B cell (primary cell): ENCODE results near the gene SNX10. TPM values are rescaled to one million over a fixed set of nuclear protein-coding genes. Genes with fewer than 3 reads are reported as not detected.

Source experiments
- ATAC-seq: fragments of 200-7000 bp; cut with Tn5 transposase; one replicate; pipeline ENCODE4 v1.10.0; 2021; ENCODE audit warnings: low read depth, mild to moderate bottlenecking, moderate number of reproducible peaks, moderate library complexity
- CTCF ChIA-PET: fragments of 350-600 bp; sonication (Branson Sonifier 250); formaldehyde crosslinking; loops from one replicate; lab custom pipeline; 2021; ENCODE audit warnings: antibody characterized with exemption, inconsistent platforms; lab: Charles Lee
- POLR2A ChIA-PET: fragments of 350-600 bp; sonication (Branson Sonifier 250); formaldehyde crosslinking; loops from one replicate; lab custom pipeline; 2021; ENCODE audit warnings: antibody characterized with exemption; lab: Charles Lee
- DNase-seq: peaks from one replicate; pipeline ENCODE4 v3.0.0; 2013
- H2AFZ ChIP-seq: 2 replicates; pipeline ENCODE4 v1.6.1; 2012; ENCODE audit warnings: mild to moderate bottlenecking, low read depth, low read length; ENCODE audit not compliant: insufficient read depth, poor library complexity, severe bottlenecking
- H3K27ac ChIP-seq, 2 donors: 1 replicate in 1 of 2; 2 replicates in 1 of 2; pipeline ENCODE4 v1.5.1; 2012 to 2013; ENCODE audit warnings: low read length in 2 of 2, mild to moderate bottlenecking in 2 of 2, moderate library complexity in 1 of 2
- H3K27me3 ChIP-seq, 4 experiments: fragments of 200-600 bp in 1 of 4; sonication (generic) in 1 of 4; replicated peaks in 1 of 4; 1 replicate in 2 of 4; 2 replicates in 2 of 4; pipeline versions ENCODE4 v1.6.1 to v1.7.0; 2013 to 2016; ENCODE audit warnings: low read length in 3 of 4, mild to moderate bottlenecking in 2 of 4, mixed read lengths in 1 of 4, moderate library complexity in 1 of 4; ENCODE audit not compliant: insufficient read depth in 4 of 4, control insufficient read depth in 3 of 4; ENCODE audit errors: control extremely low read depth in 1 of 4
- H3K36me3 ChIP-seq, 2 experiments: replicated peaks in 1 of 2; 1 replicate in 1 of 2; 2 replicates in 1 of 2; pipeline versions ENCODE4 v1.6.1 to v1.7.1; 2013; ENCODE audit warnings: low read length in 1 of 2; ENCODE audit not compliant: insufficient read depth in 2 of 2, control insufficient read depth in 1 of 2; ENCODE audit errors: control extremely low read depth in 1 of 2, extremely low read depth in 1 of 2
- H3K4me1 ChIP-seq, 2 donors: fragments of 200-600 bp in 1 of 2; sonication (generic) in 1 of 2; 1 replicate in 1 of 2; 2 replicates in 1 of 2; pipeline versions ENCODE4 v1.5.1 to v1.6.1; 2013 to 2017; ENCODE audit warnings: low read length in 2 of 2; ENCODE audit not compliant: control insufficient read depth in 2 of 2, insufficient read depth in 2 of 2
- H3K4me2 ChIP-seq: replicated peaks from 2 replicates; pipeline ENCODE3; 2012; ENCODE audit warnings: mild to moderate bottlenecking, low read depth, low read length; ENCODE audit not compliant: poor library complexity, severe bottlenecking
- H3K4me3 ChIP-seq, 5 experiments: fragments of 200-600 bp in 1 of 5; sonication (generic) in 1 of 5; 1 replicate in 3 of 5; 2 replicates in 2 of 5; pipeline versions ENCODE4 v1.5.1 to v1.7.0; 2011 to 2016; ENCODE audit warnings: low read length in 4 of 5, mild to moderate bottlenecking in 4 of 5, low read depth in 2 of 5, control low read depth in 1 of 5, moderate library complexity in 1 of 5; ENCODE audit not compliant: insufficient read depth in 1 of 5; ENCODE audit errors: control extremely low read depth in 1 of 5, extremely low read depth in 1 of 5
- H3K79me2 ChIP-seq: fragments of 200-600 bp; sonication (generic); one replicate; pipeline ENCODE4 v1.6.0; 2016; ENCODE audit warnings: low read length; ENCODE audit not compliant: control insufficient read depth, insufficient read depth
- H3K9ac ChIP-seq: fragments of 200-600 bp; sonication (generic); 2 replicates; pipeline ENCODE4 v1.6.1; 2017; ENCODE audit warnings: mild to moderate bottlenecking, low read length, moderate library complexity
- H3K9me3 ChIP-seq, 3 donors: one replicate each; pipeline versions ENCODE4 v1.6.1 to v1.7.1; 2013; ENCODE audit warnings: low read length in 2 of 3; ENCODE audit not compliant: control insufficient read depth in 2 of 3, insufficient read depth in 1 of 3; ENCODE audit errors: control extremely low read depth in 1 of 3
- H4K20me1 ChIP-seq: 2 replicates; pipeline ENCODE4 v1.6.0; 2012; ENCODE audit warnings: mild to moderate bottlenecking, low read length; ENCODE audit not compliant: insufficient read depth, control insufficient read depth, poor library complexity, severe bottlenecking
- H3K27ac Mint-ChIP-seq: one replicate; pipeline ENCODE4 v1.8.0; 2021; ENCODE audit warnings: mixed read lengths
- H3K27me3 Mint-ChIP-seq: one replicate; pipeline ENCODE4 v1.8.0; 2021; ENCODE audit warnings: mixed read lengths
- H3K4me1 Mint-ChIP-seq: one replicate; pipeline ENCODE4 v1.8.0; 2021; ENCODE audit warnings: mixed read lengths
- H3K4me3 Mint-ChIP-seq: one replicate; pipeline ENCODE4 v1.8.0; 2021; ENCODE audit warnings: mixed read lengths
- H3K9me3 Mint-ChIP-seq: one replicate; pipeline ENCODE4 v1.8.0; 2022; ENCODE audit warnings: mixed read lengths; ENCODE audit not compliant: insufficient read depth
- CTCF ChIP-seq: fragments of 200-600 bp; IDR thresholded peaks from one replicate; pipeline ENCODE4 v1.8.0; 2022; ENCODE audit warnings: antibody characterized with exemption, mild to moderate bottlenecking
- EZH2 ChIP-seq: IDR thresholded peaks from 2 replicates; pipeline ENCODE4 v1.6.1; 2012; ENCODE audit warnings: borderline replicate concordance, low read depth, mild to moderate bottlenecking, moderate library complexity, low read length; ENCODE audit not compliant: insufficient read depth, poor library complexity, severe bottlenecking
- WGBS: methylation state at CpG from one replicate; pipeline ENCODE4 v1.1.5; 2013; ENCODE audit warnings: missing lambda C conversion rate; ENCODE audit not compliant: insufficient coverage; 5-methylcytosine and 5-hydroxymethylcytosine counted together
- intact Hi-C: fragments of 100-400 bp; cut with micrococcal nuclease; formaldehyde crosslinking; loops from one replicate; pipeline ENCODE4 v1.10.0; 2022
- polyA plus RNA-seq: library from polyadenylated mRNA; depleted of rRNA; stranded (reverse); fragments of >200 nt; gene quantifications from 2 replicates; pipeline ENCODE4 v1.2.3, GENCODE V29; 2012
- total RNA-seq, 2 donors: library from RNA; stranded (reverse); fragments of 120-200 nt in 1 of 2; gene quantifications; 1 replicate in 1 of 2; 2 replicates in 1 of 2; pipeline versions ENCODE4 v1.2.3 to v1.2.4, GENCODE V29; 2013 to 2022

The SNX10 gene
- total and polyA plus RNA-seq, 2 donors (not counting 1 experiment from before 2014, with no cell fraction given) = 26.5 to 29.2 TPM

- no peaks in the 10 kb centered on the region for H3K27me3 ChIP-seq
- H3K4me2 ChIP-seq = no peak overlapping the region
- ChIA-PET CTCF (interaction anchor here (0.7 to 0.9 kb wide), 2 partner anchors 46 to 77 kb away, joined by 3 to 4 read pairs; no protein-coding TSS in a partner anchor), POLR2A (no interaction called here)
- no peaks in the 10 kb centered on the region for H3K4me1 ChIP-seq
- intact Hi-C loops = no loop called here
- H3K9me3 ChIP-seq = no peaks in the 10 kb centered on the region
- no peak overlapping the region for H2AFZ ChIP-seq
- no peaks in the 10 kb centered on the region for H3K9me3 Mint-ChIP-seq
- no peak overlapping the region for H3K27ac ChIP-seq
- no peaks in the 10 kb centered on the region for H3K36me3 ChIP-seq
- H3K27ac Mint-ChIP-seq = no peak overlapping the region
- no peak overlapping the region for H3K4me3 Mint-ChIP-seq
- H4K20me1 ChIP-seq = no peaks in the 10 kb centered on the region
- H3K27me3 Mint-ChIP-seq = no peaks in the 10 kb centered on the region
- ATAC-seq = no peak
- WGBS = 91% methylated on average over 1 of the region's 1 CpG
- no peak for TF ChIP-seq CTCF
- no peak for TF ChIP-seq EZH2
- no peaks in the 10 kb centered on the region for H3K79me2 ChIP-seq
- no peak overlapping the region for H3K9ac ChIP-seq
- no peak for DNase-seq
- peaks cover 8% of the 10 kb centered on the region for H3K4me1 Mint-ChIP-seq
- no peak overlapping the region for H3K4me3 ChIP-seq
Observed at GRCh38 chr7:26423436-26423835, 131.8 kb downstream of the SNX10 start.

Other genes with a start within 250 kb of the SNX10 start
- gene NFE2L3, start 139.7 kb upstream of the SNX10 start, total RNA-seq = 1.6 and 4.5 TPM in 2 replicates
- 0.46 and 1.4 TPM in 2 replicates for gene NFE2L3, start 139.7 kb upstream of the SNX10 start, polyA plus RNA-seq
- gene HNRNPA2B1, start 91.1 kb upstream of the SNX10 start, total RNA-seq = 524 and 536 TPM in 2 replicates
- 167 and 376 TPM in 2 replicates for gene HNRNPA2B1, start 91.1 kb upstream of the SNX10 start, polyA plus RNA-seq
- 126 and 133 TPM in 2 replicates for gene CBX3, start 90.1 kb upstream of the SNX10 start, total RNA-seq
- 43.9 and 67.9 TPM in 2 replicates for gene CBX3, start 90.1 kb upstream of the SNX10 start, polyA plus RNA-seq